NCI-H2029 (cell line): ENCODE data around the gene AKT2.
"Not testable (repeated sequence)": the region's sequence is repeated elsewhere in the genome, so short reads cannot be mapped to it uniquely, and the experiment has no call there.

Source experiments
- DNase-seq: peaks from one replicate; lab custom pipeline; 2025; lab: John Stamatoyannopoulos, UW

Gene AKT2

GRCh38 chr19:40234429-40235237 lies 50.5 kb downstream of the AKT2 start:
- no peak for DNase-seq

- no peak for DNase-seq
Measured at GRCh38 chr19:40233811-40234389, 51.2 kb downstream of the AKT2 start.

- no peak for DNase-seq
Measured at GRCh38 chr19:40232949-40233810, 52.0 kb downstream of the AKT2 start.

- no peak for DNase-seq
Measured at GRCh38 chr19:40232479-40232878, 52.7 kb downstream of the AKT2 start.

GRCh38 chr19:40231544-40232424 lies 53.4 kb downstream of the AKT2 start:
- no peak for DNase-seq

- DNase-seq: no peak
Measured at GRCh38 chr19:40231057-40231456, 54.1 kb downstream of the AKT2 start.

DNA sequence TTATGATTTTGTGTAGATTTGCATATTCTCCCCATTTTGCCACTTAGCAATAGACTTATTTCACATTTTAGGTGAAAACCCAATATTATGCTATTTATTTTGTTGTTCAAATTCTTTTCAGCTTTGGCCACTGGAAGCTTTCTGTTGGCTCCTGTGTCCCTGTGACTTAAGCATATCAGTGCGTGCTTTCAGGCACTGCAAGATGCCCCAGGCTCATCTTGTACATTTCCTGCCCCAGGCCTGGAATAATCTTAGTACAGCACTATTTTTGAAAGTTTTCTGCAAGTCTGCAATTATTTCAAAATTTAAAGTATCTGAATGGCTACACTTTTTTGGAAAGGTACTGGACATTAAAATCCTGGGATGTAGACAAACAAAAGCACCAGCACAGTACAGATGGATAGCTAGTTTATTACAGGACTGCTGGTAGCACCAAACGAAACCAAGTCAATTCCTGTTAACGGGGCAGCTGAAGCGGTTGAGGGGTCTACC lies 55.2 kb downstream of the AKT2 start:
- DNase-seq: no peak

GRCh38 chr19:40229484-40229883 lies 55.7 kb downstream of the AKT2 start:
- DNase-seq: no peak

DNA sequence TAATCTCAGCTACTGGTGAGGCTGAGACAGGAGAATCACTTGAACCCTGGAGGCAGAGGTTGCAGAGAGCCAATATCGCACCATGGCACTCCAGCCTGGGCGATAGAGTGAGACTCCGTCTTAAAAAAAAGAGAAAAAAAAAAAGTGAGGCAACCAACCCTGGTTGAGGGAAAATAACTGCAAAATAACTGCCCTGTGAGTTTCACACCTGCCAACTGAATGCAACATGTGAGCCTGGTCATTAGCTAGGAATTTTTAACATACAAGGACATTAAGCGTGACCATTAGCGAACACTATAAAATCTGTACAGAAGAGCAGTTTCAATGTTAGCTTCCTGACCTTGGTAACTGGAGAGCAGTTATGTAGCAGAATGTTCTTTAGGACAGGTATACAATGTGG lies 56.3 kb downstream of the AKT2 start:
- DNase-seq: no peak

GRCh38 chr19:40228346-40228745 lies 56.8 kb downstream of the AKT2 start:
- no peak for DNase-seq

DNA sequence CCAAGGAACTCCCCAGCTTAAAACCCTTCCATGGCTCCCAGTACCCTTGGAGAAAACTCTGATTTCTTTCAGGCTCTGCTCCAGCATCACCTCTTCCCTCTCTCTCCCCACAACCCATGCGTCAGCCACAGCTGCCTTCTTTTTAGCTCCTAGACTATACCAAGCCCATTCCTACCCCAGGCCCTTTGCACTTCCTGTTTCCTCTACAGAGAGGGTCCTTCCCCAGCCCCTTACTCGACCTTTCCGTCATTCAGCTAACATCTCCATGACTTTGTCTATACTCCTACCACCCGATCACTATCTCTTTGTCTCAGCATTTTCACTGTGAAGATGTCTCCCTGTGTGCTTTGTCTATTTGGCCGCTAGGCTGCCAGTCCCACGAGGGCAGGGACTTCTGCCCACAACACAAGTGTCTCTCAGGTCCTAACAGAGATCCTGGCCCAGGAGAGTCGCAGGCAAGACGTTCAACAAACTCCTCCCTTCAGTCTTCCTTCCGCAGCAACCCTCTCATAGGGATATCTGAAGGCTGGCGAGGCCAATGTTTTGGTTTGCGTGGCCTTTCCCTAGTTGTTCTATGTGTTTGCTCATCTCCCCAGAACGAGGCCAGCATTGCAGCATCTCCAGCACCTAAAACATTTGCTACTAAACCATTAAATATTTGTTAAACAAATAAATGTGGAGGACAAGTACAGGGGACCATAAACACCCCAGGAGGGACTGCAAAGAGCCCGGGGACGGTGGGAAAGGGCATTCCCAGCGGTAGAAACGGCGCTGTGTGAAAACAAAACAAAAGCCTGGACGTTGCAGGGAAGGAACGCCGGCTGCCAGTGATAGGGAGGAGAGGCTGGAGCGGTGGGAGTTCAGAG lies 59.5 kb downstream of the AKT2 start:
- no peak for DNase-seq

DNA sequence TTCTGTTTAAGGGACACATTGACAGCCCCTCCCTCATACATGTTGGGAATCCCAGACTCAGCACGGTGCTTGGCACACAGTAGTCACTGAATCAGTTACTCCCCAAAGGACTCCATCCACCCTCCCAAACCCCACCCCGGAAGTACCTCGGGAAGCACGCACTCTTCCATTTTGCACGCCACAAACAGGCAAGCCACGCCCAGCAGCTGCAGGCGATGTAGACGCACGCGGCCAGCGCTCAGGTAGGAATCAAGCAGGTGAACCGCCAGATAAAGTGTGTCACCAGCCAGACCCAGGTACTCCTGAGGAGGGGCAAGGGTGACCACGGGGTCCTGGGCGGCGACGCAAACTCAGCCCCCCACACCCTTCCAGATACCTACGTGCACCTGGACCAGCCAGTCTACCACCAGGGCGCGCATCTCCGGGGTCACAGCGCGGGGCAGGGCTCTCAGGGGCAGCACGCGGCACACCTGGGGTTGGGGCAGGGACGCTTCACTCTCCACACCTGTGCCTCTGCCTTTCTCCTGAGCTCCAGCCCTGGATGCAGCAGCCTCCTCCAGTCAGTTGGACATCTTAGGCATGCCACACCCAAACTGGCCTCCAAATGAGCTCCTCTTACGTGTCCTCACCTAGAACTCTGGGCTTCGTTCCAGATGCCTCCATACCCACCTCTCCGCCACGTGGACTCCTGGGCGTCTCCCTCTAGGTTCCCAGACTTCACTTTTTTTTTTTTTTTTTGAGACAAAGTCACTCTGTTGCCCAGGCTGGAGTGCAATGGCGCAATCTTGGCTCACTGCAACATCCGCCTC lies 60.6 kb downstream of the AKT2 start:
- DNase-seq: peak; percentile 83

- peak; percentile 79 for DNase-seq
Measured at GRCh38 chr19:40223135-40223822, 61.9 kb downstream of the AKT2 start.

DNA sequence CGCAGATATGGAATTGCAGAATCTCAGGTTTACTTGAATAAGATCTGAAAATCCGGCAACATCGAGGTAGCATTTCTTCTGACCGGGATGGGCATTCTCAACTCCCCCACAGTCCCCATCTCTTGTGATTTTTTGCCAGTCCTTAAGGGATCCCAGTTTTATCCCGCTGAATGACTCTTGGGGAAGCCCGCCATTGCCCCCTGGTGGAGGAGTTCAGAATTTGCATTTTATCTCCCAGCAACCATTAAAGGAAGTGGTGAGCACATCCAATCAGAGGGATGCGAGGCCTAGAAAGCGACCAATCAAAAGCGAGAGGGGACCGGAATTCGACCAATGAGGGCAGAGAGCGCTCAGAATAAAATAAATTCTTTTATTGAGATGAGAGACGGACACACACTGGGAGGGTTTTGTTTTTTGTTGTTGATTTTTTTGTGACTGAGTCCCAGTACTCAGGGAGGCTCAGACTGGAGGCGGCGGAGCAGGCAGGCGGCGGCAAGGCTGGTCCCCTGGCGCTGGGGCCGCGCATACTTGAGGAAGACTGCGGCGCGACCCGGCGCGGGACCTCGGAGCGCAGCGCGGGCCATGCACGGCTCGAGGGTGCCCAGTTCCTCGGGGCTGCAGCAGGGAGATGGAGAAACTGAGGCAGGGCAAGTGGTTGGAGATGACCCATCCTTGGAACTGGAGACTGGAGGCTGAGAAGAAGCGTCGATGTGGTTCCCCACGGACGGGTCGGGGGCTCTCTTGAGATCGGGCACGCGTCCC lies 63.1 kb downstream of the AKT2 start:
- peak; percentile 86 for DNase-seq

GRCh38 chr19:40220674-40221073 lies 64.5 kb downstream of the AKT2 start:
- no peak for DNase-seq

- peak; percentile 67 for DNase-seq
Measured at GRCh38 chr19:40219721-40220276, 65.3 kb downstream of the AKT2 start.

- not testable (repeated sequence) for DNase-seq
Measured at GRCh38 chr19:40219029-40219428, 66.1 kb downstream of the AKT2 start.
